OCI-LY7 (cell line): ENCODE results near the gene SMPDL3A. TPM values are rescaled to one million over a fixed set of nuclear protein-coding genes. Genes with fewer than 3 reads are reported as not detected.

ENCODE experiments used
- BruUV-seq: library from RNA; stranded (reverse); fragments of 400-500 nt; replicated peaks from 2 replicates; lab custom pipeline; 2021; lab: Mats Ljungman, UMichigan
- CTCF ChIA-PET: fragments of 300-600 bp; sonication (Branson Sonifier 250); formaldehyde crosslinking; loops from one replicate; lab custom pipeline; 2022; ENCODE audit warnings: antibody characterized with exemption; ENCODE audit not compliant: unreplicated experiment; lab: Charles Lee
- POLR2A ChIA-PET: fragments of 300-600 bp; sonication (Branson Sonifier 250); formaldehyde crosslinking; loops from one replicate; lab custom pipeline; 2022; ENCODE audit warnings: antibody characterized with exemption; lab: Charles Lee
- DNase-seq: peaks from one replicate; pipeline ENCODE4 v3.0.0-alpha.2; 2015; ENCODE audit warnings: low spot score
- H2AFZ ChIP-seq: fragments of 200-600 bp; sonication (generic), shearing (Covaris generic); 2 replicates; pipeline ENCODE4 v1.6.1; 2014; ENCODE audit warnings: mild to moderate bottlenecking, antibody characterized with exemption, low read length, moderate library complexity
- H3K27ac ChIP-seq: fragments of 200-600 bp; sonication (generic); 2 replicates; pipeline ENCODE4 v1.5.1; 2014; ENCODE audit warnings: mixed run types, low read depth, mild to moderate bottlenecking, moderate library complexity, low read length, inconsistent platforms; ENCODE audit not compliant: poor library complexity, severe bottlenecking
- H3K36me3 ChIP-seq: fragments of 200-600 bp; sonication (generic); 2 replicates; pipeline ENCODE4 v1.6.1; 2014; ENCODE audit warnings: mild to moderate bottlenecking, antibody characterized with exemption, low read length, moderate library complexity, mixed read lengths; ENCODE audit not compliant: insufficient read depth
- H3K4me1 ChIP-seq: fragments of 200-600 bp; sonication (generic); 2 replicates; pipeline ENCODE4 v1.5.1; 2014; ENCODE audit warnings: mild to moderate bottlenecking, low read length; ENCODE audit not compliant: insufficient read depth, poor library complexity, severe bottlenecking
- H3K4me2 ChIP-seq: fragments of 200-600 bp; sonication (generic); 2 replicates; pipeline ENCODE4 v1.6.1; 2014; ENCODE audit warnings: mild to moderate bottlenecking, low read length
- H3K4me3 ChIP-seq: fragments of 200-600 bp; sonication (generic); 2 replicates; pipeline ENCODE4 v1.5.1; 2014; ENCODE audit warnings: mild to moderate bottlenecking, low read depth, low read length; ENCODE audit not compliant: poor library complexity, severe bottlenecking
- H3K79me2 ChIP-seq: fragments of 200-600 bp; sonication (generic); 2 replicates; pipeline ENCODE4 v1.6.1; 2016; ENCODE audit warnings: low read depth, mild to moderate bottlenecking, low read length, moderate library complexity, mixed read lengths; ENCODE audit not compliant: insufficient read depth
- H3K9me2 ChIP-seq: fragments of 200-600 bp; sonication (generic); 2 replicates; pipeline ENCODE4 v1.6.1; 2016; ENCODE audit warnings: mild to moderate bottlenecking, low read length, mixed read lengths; ENCODE audit not compliant: insufficient read depth
- H3K9me3 ChIP-seq: fragments of 200-600 bp; sonication (generic); 2 replicates; pipeline ENCODE4 v1.6.1; 2014; ENCODE audit warnings: mild to moderate bottlenecking, mixed run types, low read length, mixed read lengths
- H4K20me1 ChIP-seq: fragments of 200-600 bp; sonication (generic); 2 replicates; pipeline ENCODE4 v1.6.1; 2014; ENCODE audit warnings: mild to moderate bottlenecking, antibody characterized with exemption, low read length, moderate library complexity, mixed read lengths; ENCODE audit not compliant: insufficient read depth
- EZH2phosphoT487 ChIP-seq: fragments of 200-600 bp; sonication (generic); IDR thresholded peaks from 2 replicates; pipeline ENCODE4 v1.6.1; 2018; ENCODE audit warnings: low read depth, borderline replicate concordance, mild to moderate bottlenecking, mixed run types, antibody characterized with exemption, low read length, moderate library complexity, mixed read lengths
- intact Hi-C: fragments of 100-400 bp; cut with micrococcal nuclease; formaldehyde crosslinking; loops from one replicate; pipeline ENCODE4 v1.10.0; 2022; ENCODE audit not compliant: unreplicated experiment
- total RNA-seq, 2 experiments: library from RNA; depleted of rRNA in 1 of 2; stranded (reverse); fragments of >200 nt in 1 of 2; shearing (Covaris generic) in 1 of 2; gene quantifications; 2 replicates each; pipeline ENCODE4 v1.2.3, GENCODE V29; 2014 to 2022
- TF ChIP-seq, protein P1 (sequence below): fragments of 200-600 bp; sonication (generic); conservative IDR thresholded peaks from 2 replicates; pipeline ENCODE4 v1.5.1; 2014; ENCODE audit warnings: mild to moderate bottlenecking, antibody characterized with exemption, low read length, moderate library complexity, mixed read lengths

The SMPDL3A gene
- total RNA-seq, 2 experiments from 2014 or later: not detected

- H3K9me2 ChIP-seq: no peaks in the 10 kb centered on the region
- H2AFZ ChIP-seq: no peak overlapping the region
- H3K4me1 ChIP-seq: no peaks in the 10 kb centered on the region
- H3K4me2 ChIP-seq: no peak overlapping the region
- no peak overlapping the region for H3K27ac ChIP-seq
- no peaks in the 10 kb centered on the region for H4K20me1 ChIP-seq
- no TSS peak for BruUV-seq
- TF ChIP-seq EZH2phosphoT487: no peak
- TF ChIP-seq, protein P1, sequence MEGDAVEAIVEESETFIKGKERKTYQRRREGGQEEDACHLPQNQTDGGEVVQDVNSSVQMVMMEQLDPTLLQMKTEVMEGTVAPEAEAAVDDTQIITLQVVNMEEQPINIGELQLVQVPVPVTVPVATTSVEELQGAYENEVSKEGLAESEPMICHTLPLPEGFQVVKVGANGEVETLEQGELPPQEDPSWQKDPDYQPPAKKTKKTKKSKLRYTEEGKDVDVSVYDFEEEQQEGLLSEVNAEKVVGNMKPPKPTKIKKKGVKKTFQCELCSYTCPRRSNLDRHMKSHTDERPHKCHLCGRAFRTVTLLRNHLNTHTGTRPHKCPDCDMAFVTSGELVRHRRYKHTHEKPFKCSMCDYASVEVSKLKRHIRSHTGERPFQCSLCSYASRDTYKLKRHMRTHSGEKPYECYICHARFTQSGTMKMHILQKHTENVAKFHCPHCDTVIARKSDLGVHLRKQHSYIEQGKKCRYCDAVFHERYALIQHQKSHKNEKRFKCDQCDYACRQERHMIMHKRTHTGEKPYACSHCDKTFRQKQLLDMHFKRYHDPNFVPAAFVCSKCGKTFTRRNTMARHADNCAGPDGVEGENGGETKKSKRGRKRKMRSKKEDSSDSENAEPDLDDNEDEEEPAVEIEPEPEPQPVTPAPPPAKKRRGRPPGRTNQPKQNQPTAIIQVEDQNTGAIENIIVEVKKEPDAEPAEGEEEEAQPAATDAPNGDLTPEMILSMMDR: no peak
- ChIA-PET CTCF (no interaction called here), POLR2A (no interaction called here)
- intact Hi-C loops: no loop called here
- no peaks in the 10 kb centered on the region for H3K36me3 ChIP-seq
- DNase-seq: no peak
- H3K4me3 ChIP-seq: no peak overlapping the region
- H3K9me3 ChIP-seq: no peaks in the 10 kb centered on the region
- no peaks in the 10 kb centered on the region for H3K79me2 ChIP-seq
Measured at GRCh38 chr6:122766256-122766655, 22.8 kb upstream of the SMPDL3A start.

GRCh38 chr6:122770835-122771601 is 18.0 kb upstream of the SMPDL3A start:
- CTCF ChIA-PET: no interaction called here
- intact Hi-C loops: no loop called here
- H2AFZ ChIP-seq: no peak overlapping the region
- no peaks in the 10 kb centered on the region for H3K79me2 ChIP-seq
- POLR2A ChIA-PET: interaction anchor here (0.5 kb wide), 1 partner anchor 50 kb away, joined by 3 read pairs; no protein-coding TSS in a partner anchor
- H3K4me2 ChIP-seq: no peak overlapping the region
- TF ChIP-seq, protein P1: no peak
- TF ChIP-seq EZH2phosphoT487: no peak
- H3K4me3 ChIP-seq: no peak overlapping the region
- H4K20me1 ChIP-seq: no peaks in the 10 kb centered on the region
- no TSS peak for BruUV-seq
- no peaks in the 10 kb centered on the region for H3K36me3 ChIP-seq
- 0 out of 2 replicates have a peak, but pooled peaks cover 2% of the 10 kb centered on the region for H3K9me2 ChIP-seq
- no peaks in the 10 kb centered on the region for H3K9me3 ChIP-seq
- no peaks in the 10 kb centered on the region for H3K4me1 ChIP-seq
- DNase-seq: no peak
- no peak overlapping the region for H3K27ac ChIP-seq
